Neural progenitor cell (in vitro differentiated cells): ENCODE data around the gene ZNF823. TPM values are rescaled to one million over a fixed set of nuclear protein-coding genes. Genes with fewer than 3 reads are reported as not detected.

ENCODE experiments used
- DNase-seq: peaks from one replicate; pipeline ENCODE4 v3.0.0-alpha.2; 2016; ENCODE audit warnings: low spot score
- H2AFZ ChIP-seq: fragments of 200-600 bp; sonication (generic); replicated peaks from 2 replicates; pipeline ENCODE4 v1.6.1; 2016; ENCODE audit warnings: antibody characterized with exemption
- H3F3A ChIP-seq: fragments of 200-600 bp; sonication (generic); 2 replicates; pipeline ENCODE4 v1.6.1; 2016; ENCODE audit warnings: antibody characterized with exemption, low read depth
- H3K27ac ChIP-seq: fragments of 200-600 bp; sonication (generic); 2 replicates; pipeline ENCODE4 v1.5.1; 2016; ENCODE audit warnings: mild to moderate bottlenecking
- H3K27me3 ChIP-seq: fragments of 200-600 bp; sonication (generic); 2 replicates; pipeline ENCODE4 v1.6.1; 2016; ENCODE audit warnings: mild to moderate bottlenecking, moderate library complexity
- H3K36me3 ChIP-seq: fragments of 200-600 bp; sonication (generic); 2 replicates; pipeline ENCODE4 v1.5.1; 2016
- H3K4me1 ChIP-seq: fragments of 200-600 bp; sonication (generic); 2 replicates; pipeline ENCODE4 v1.6.1; 2016; ENCODE audit warnings: mixed run types
- H3K4me2 ChIP-seq: fragments of 200-600 bp; sonication (generic); 2 replicates; pipeline ENCODE4 v1.6.1; 2016
- H3K4me3 ChIP-seq: fragments of 200-600 bp; sonication (generic); 2 replicates; pipeline ENCODE4 v1.5.1; 2016
- H3K79me2 ChIP-seq: fragments of 200-600 bp; sonication (generic); 2 replicates; pipeline ENCODE4 v1.6.1; 2016; ENCODE audit warnings: low read depth
- H3K9ac ChIP-seq: fragments of 200-600 bp; sonication (generic); 2 replicates; pipeline ENCODE4 v1.6.1; 2016
- H3K9me3 ChIP-seq: fragments of 200-600 bp; sonication (generic); 2 replicates; pipeline ENCODE4 v1.5.1; 2016; ENCODE audit warnings: low read depth
- H4K20me1 ChIP-seq: fragments of 200-600 bp; sonication (generic); 2 replicates; pipeline ENCODE4 v1.6.1; 2016; ENCODE audit warnings: low read depth
- H3K27ac Mint-ChIP-seq: 3 replicates; pipeline ENCODE4 v1.8.0; 2021; ENCODE audit warnings: mixed read lengths
- H3K27me3 Mint-ChIP-seq: 2 replicates; pipeline ENCODE4 v1.8.0; 2022; ENCODE audit warnings: low read depth, mild to moderate bottlenecking, inconsistent platforms, moderate library complexity, mixed read lengths; ENCODE audit not compliant: insufficient read depth
- H3K36me3 Mint-ChIP-seq: 3 replicates; pipeline ENCODE4 v1.8.0; 2021; ENCODE audit warnings: mixed read lengths
- H3K4me1 Mint-ChIP-seq: 3 replicates; pipeline ENCODE4 v1.8.0; 2021; ENCODE audit warnings: mixed read lengths
- H3K4me3 Mint-ChIP-seq: 3 replicates; pipeline ENCODE4 v1.8.0; 2021; ENCODE audit warnings: mild to moderate bottlenecking, moderate library complexity, mixed read lengths
- H3K9me3 Mint-ChIP-seq: 3 replicates; pipeline ENCODE4 v1.8.0; 2020; ENCODE audit warnings: mixed read lengths
- CTCF ChIP-seq: fragments of 200-600 bp; sonication (generic); IDR thresholded peaks from 2 replicates; pipeline ENCODE4 v1.5.1; 2017; ENCODE audit warnings: antibody characterized with exemption, mild to moderate bottlenecking
- EZH2 ChIP-seq: fragments of 200-600 bp; sonication (generic); IDR thresholded peaks from 2 replicates; pipeline ENCODE4 v1.6.1; 2017; ENCODE audit warnings: antibody characterized with exemption, mild to moderate bottlenecking, moderate library complexity
- EZH2phosphoT487 ChIP-seq: fragments of 200-600 bp; sonication (generic); IDR thresholded peaks from 2 replicates; pipeline ENCODE4 v1.6.1; 2017; ENCODE audit warnings: antibody characterized with exemption
- total RNA-seq: library from RNA; depleted of rRNA; stranded (reverse); fragments of >200 nt; gene quantifications from 2 replicates; pipeline ENCODE4 v1.2.3, GENCODE V29; 2015; ENCODE audit warnings: low replicate concordance

Gene ZNF823
- total RNA-seq, 1 donor from 2014 or later: 12.3 TPM

DNA sequence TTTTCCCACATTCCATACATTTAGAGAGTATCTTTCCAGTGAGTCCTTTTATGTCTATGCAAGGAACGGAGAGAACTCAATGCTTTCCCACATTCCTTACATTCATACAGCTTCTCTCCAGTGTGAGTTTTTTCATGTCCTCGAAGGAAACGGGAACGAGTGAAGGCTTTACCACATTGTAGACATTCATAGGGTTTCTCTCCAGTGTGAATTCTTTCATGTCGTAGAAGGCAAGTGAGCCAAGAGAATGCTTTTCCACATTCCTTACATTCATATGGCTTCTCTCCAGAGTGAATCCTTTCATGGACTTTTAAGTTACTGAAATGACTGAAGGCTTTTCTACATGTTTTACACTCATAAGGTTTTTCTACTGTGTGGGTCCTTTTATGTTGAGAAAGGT lies 17.1 kb downstream of the ZNF823 start:
- no peak overlapping the region for H3K27ac Mint-ChIP-seq
- Histone ChIP-seq H3K4me1 (no peaks in the 10 kb centered on the region), H3K79me2 (no peaks in the 10 kb centered on the region), H3K9ac (no peak overlapping the region), H3K36me3 (peaks cover 17% of the 10 kb centered on the region), H3K9me3 (peaks cover 14% of the 10 kb centered on the region), H3K27me3 (no peaks in the 10 kb centered on the region), H3F3A (no peaks in the 10 kb centered on the region), H4K20me1 (no peaks in the 10 kb centered on the region), H3K4me3 (no peak overlapping the region), H3K4me2 (no peak overlapping the region), H2AFZ (no peak overlapping the region), H3K27ac (no peak overlapping the region)
- H3K9me3 Mint-ChIP-seq: peaks cover 77% of the 10 kb centered on the region
- peaks cover 3% of the 10 kb centered on the region for H3K27me3 Mint-ChIP-seq
- no peaks in the 10 kb centered on the region for H3K4me1 Mint-ChIP-seq
- DNase-seq: no peak
- TF ChIP-seq CTCF (no peak), EZH2phosphoT487 (no peak), EZH2 (no peak)
- H3K4me3 Mint-ChIP-seq: no peak overlapping the region
- peaks cover 66% of the 10 kb centered on the region for H3K36me3 Mint-ChIP-seq

- H3K4me3 ChIP-seq: no peak overlapping the region
- H2AFZ ChIP-seq: no peak overlapping the region
- TF ChIP-seq CTCF (no peak), EZH2phosphoT487 (no peak), EZH2 (no peak)
- no peak overlapping the region for H3K4me2 ChIP-seq
- no peaks in the 10 kb centered on the region for H3K27me3 ChIP-seq
- H3K36me3 ChIP-seq: no peaks in the 10 kb centered on the region
- no peak overlapping the region for H3K9ac ChIP-seq
- H3F3A ChIP-seq: no peaks in the 10 kb centered on the region
- peaks cover 12% of the 10 kb centered on the region for H3K9me3 Mint-ChIP-seq
- peaks cover 10% of the 10 kb centered on the region for H3K27me3 Mint-ChIP-seq
- H3K27ac Mint-ChIP-seq: no peak overlapping the region
- H3K9me3 ChIP-seq: no peaks in the 10 kb centered on the region
- no peak for DNase-seq
- no peaks in the 10 kb centered on the region for H3K4me1 Mint-ChIP-seq
- H3K4me1 ChIP-seq: no peaks in the 10 kb centered on the region
- no peaks in the 10 kb centered on the region for H3K79me2 ChIP-seq
- H3K27ac ChIP-seq: no peak overlapping the region
- no peaks in the 10 kb centered on the region for H4K20me1 ChIP-seq
- peaks cover 2% of the 10 kb centered on the region for H3K36me3 Mint-ChIP-seq
- H3K4me3 Mint-ChIP-seq: no peak overlapping the region
These were observed 28.4 kb downstream of the ZNF823 start for GRCh38 chr19:11710313-11710712.

- H3K4me2 ChIP-seq: no peak overlapping the region
- no peaks in the 10 kb centered on the region for H3F3A ChIP-seq
- no peak overlapping the region for H3K27ac ChIP-seq
- Mint-ChIP-seq H3K4me1 (peaks cover 3% of the 10 kb centered on the region), H3K27ac (no peak overlapping the region), H3K9me3 (peaks cover 5% of the 10 kb centered on the region), H3K27me3 (peaks cover 5% of the 10 kb centered on the region), H3K4me3 (no peak overlapping the region), H3K36me3 (no peaks in the 10 kb centered on the region)
- no peak overlapping the region for H2AFZ ChIP-seq
- no peaks in the 10 kb centered on the region for H3K79me2 ChIP-seq
- no peak overlapping the region for H3K4me3 ChIP-seq
- H4K20me1 ChIP-seq: no peaks in the 10 kb centered on the region
- no peaks in the 10 kb centered on the region for H3K4me1 ChIP-seq
- TF ChIP-seq EZH2phosphoT487 (no peak), EZH2 (no peak), CTCF (no peak)
- no peaks in the 10 kb centered on the region for H3K9me3 ChIP-seq
- DNase-seq: no peak
- H3K27me3 ChIP-seq: no peaks in the 10 kb centered on the region
- H3K36me3 ChIP-seq: no peaks in the 10 kb centered on the region
- H3K9ac ChIP-seq: no peak overlapping the region
These were observed 30.3 kb downstream of the ZNF823 start for GRCh38 chr19:11708457-11708856.
